HG02678 (cell line): ENCODE measurements around the gene SHMT2.

Source experiments
- ATAC-seq: cut with Tn5 transposase; IDR thresholded peaks from one replicate; pipeline ENCODE4 v1.9.1; 2021; ENCODE audit warnings: mild to moderate bottlenecking, moderate library complexity; ENCODE audit not compliant: unreplicated experiment

SHMT2 gene

DNA sequence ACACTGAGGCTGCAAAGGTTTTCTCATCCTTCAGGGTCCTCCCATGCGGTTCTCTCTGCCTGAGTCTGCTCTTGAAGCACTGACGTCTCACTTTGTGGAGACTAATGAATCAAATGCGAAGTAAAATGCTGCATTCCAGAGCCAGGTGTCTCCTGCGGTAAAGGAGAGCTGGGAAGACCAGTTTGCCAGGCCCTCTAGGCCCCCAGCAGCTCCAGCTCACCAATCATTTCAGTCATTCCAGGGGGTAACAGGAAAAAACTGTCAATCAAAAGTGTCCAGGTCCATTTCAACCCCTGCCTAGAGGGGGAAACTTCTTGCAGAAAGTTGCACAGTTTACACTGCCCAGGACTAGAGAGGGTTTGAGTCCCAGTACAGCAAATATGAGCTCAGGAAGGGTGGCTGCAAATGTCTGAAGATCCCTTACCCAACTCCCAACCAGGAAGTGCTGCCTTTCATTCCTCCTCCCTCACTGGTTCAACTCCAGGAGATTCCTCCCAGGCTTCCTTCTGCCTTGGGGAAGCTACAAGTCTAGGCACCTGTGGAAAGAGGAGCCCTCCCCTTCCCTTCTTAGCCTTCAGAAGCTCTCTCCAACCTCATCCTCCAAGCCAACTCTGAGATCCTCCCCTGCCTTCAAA lies 15.6 kb upstream of the SHMT2 start:
- no peak for ATAC-seq

DNA sequence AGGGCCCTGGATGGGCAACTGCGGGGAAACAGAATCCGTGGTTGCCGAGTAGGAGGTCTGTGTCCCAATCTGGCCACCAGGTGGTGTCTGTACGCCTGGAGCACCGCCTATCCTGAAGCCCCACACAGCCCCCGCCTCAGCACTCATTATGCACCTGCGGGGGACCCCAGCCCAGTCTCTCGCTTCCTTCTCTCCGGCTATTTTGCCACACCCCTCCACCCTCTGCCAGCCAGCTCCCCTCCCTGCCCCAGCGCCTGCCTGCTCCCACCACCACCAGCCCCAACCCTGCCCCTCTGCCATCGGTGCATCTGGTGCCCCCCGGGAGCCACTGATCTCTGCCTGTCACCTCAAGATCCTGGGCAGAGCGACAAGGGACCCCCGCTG lies 15.1 kb upstream of the SHMT2 start:
- no peak for ATAC-seq

DNA sequence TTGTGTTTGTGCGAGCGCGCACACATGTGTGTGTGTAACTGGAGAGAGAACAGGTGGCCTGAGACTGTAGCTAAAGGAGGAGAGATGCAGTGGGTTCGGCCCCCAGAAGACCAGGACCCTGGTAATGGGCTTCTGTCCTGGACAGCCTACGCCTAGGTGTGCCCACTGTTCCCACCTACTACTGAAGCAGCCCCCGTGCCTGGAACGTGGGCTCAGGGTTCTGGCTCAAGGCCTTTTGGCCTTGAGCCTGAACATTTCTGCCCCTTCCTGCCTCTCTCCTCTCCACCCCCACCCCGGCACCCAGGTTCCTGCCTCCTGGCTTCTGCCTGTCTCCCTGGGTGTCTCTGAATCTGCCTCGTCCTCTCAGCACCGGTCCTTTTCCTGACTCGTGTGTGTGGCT lies 14.4 kb upstream of the SHMT2 start:
- no peak for ATAC-seq

DNA sequence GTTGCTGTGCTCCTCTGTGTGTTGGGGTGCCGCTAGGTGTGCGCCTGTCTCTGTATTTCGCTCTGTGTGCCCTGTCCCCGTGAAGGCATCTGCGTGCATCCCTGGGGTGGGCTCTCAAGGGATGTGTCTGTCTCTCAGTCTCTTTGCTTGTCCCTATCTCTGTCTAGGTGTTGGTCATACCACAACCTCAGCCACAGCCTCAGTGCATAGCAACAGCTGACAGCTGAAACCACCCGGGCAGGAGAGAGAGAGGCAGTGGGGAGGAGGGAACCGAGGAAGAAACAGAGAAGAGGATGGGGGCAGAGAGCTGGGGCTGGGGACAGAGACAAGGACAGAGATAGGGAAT lies 13.9 kb upstream of the SHMT2 start:
- ATAC-seq: peak; percentile 47

DNA sequence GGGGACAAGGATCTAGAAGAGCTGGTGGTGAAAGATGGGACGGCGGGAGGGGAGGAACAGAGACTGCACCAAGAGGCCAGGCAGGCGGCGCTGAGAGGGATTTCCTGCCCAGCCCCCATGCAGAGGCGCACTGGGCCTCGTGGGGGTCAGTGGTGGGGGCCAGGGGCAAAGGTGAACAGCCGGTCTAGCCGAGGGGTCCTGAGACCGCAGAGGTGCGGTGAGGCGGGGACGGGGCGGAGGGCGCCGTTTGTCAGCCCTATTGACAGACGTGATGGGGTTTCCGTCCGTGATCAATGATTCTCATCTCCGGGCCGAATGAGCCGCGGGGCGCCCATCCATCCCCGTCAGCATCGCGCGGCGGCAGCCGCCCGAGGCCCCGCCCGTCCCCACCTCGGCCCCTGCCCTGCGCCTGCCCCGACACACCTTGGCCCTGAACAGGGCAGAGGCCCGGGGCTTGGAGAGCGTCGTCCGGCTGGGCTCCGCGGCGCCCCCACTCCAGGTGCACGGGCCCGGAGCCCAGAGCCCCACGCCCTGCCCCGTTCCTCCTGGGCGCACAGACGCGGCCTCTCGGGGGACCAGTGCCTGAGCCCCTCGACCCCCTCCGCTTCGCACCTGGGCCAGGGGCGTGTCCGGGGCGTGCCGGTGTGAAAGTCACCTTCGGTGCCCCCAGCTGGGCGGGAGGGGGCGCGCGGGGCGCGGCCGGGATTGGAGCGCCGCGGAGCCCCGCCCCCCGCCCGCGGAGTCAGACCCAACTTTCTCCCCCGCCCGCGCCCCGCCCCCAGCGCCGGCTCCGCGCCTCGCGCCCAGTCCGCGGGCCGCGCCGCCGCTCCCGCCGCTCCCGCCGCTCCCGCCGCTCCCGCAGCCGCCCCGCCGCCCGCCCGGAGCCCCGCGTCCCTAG lies 13.2 kb upstream of the SHMT2 start, which contains the start of gene NXPH4:
Gene NXPH4, plus strand, starts transcription at position 781 of the 898 bp plus-strand sequence. CDS start 176 bp downstream, outside the sequence.
- ATAC-seq: peak; percentile 28

DNA sequence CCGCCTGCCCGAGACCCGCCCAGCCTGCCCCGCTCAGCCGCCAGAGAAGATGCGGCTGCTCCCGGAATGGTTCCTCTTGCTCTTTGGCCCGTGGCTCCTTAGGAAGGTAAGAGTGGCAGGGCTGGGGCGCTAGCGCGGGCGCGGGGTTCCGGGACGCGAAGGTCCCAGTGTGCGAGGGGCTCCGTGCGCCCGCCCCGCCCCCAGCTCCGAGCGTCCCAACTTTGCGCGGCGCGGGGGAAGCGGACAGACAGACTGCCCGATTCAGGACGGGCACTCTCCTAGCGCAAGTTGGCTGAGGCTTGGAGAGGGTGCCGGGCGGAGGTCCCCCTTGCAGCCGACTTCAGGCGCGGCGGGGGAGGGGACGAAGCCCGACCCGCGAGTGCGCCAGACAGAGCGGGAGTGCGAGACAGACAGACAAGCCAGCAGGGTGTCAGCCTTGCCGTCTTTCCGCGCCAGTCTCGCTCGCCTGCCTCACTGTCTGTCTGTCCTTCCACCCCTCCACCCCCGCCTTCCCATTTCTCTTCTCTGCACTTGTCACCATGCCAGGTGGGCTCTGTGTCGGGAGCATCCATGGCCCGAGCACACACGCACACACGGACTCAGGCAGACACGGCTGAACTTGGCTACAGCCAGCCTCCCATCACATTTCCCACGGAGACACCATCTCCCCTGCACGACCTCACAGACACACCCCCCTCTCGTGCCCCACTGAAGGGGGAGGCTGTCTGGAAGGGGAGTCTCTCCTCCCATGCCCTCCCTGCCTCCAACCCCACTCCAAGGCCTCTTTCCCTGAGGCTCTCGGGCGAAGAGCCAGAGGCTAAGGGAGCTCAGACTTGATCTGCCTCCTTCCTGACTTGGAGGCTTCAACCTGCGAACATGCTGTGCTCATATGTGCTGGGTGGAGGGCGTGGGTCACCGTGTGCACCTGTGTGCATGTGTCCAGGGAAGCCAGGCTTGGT lies 12.3 kb upstream of the SHMT2 start:
- ATAC-seq: no peak

DNA sequence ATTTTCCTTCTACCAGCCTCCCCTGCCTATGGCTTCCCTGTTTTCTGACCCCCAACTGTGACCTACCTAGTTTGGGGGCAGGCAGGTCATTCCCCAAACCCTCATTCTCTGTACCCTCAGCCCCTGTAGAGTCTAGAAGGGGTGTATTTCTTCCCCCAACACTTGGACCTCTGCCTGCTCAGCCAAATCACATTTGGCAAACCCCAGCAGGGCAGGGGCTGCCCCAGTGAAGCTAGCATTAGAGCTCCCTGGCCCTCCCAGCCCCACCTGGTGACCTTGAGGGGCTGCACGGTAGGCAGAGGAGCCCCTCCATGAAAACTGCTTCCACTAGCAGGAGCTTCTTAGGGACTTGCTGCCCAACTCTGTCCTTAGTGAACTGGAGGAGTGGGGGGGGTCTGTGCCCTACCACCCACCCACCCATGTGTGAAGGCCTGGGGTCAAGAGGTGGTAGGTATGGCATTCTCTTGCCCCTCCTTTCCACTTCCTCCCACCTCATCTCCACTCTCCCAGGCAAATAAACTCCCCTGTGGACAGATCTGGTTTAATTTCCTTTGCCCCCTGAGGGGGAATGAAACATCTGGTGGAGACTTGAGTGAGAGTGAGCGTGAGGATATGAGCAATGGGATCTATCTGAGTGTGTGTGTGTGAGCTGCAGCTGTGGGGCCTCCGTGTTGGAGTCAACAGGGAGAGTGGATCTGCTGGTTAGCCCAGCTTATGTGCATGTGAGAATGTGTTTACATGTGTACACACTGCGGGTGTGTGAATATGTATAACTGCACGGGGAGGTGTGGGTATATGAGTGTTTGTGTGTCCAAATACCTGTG lies 11.3 kb upstream of the SHMT2 start:
- no peak for ATAC-seq

DNA sequence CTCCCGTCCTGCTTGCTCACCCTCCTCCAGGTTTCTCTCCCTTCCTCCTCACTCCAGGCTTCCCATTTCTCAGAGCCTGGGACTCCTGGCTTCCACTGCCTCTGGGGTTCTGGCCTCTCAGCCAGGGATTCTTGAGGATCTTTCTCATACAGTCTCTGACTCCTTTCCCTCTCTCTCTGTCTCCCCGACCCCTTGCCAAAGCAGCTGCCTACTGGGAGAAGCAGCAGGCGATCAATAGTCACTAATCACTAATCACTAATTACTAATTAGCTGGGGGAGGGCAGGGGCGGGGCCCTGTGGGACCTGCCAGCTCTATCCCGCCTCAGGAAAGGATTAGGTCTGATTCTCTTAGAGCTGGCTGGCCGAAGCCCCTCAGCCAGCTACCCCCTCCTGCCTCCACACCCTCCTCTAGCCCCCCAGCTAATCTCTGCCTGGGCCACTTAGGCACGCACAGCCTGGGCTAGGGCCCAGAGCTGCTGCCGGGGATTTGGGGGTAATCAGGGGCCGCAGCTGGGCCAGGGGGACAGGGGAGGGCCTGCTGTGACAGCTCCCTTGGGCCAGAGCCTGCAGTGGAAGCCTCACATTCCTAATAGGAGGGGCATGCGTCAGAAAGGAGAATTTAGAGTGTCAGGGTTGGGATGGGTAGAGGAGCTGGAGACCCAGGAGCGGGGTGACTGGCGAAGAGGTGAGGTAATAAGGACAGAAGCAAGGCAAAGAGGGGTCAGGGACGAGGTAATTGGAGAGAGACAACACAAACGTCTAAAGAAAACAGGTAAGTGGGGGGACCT lies 10.1 kb upstream of the SHMT2 start:
- ATAC-seq: no peak

DNA sequence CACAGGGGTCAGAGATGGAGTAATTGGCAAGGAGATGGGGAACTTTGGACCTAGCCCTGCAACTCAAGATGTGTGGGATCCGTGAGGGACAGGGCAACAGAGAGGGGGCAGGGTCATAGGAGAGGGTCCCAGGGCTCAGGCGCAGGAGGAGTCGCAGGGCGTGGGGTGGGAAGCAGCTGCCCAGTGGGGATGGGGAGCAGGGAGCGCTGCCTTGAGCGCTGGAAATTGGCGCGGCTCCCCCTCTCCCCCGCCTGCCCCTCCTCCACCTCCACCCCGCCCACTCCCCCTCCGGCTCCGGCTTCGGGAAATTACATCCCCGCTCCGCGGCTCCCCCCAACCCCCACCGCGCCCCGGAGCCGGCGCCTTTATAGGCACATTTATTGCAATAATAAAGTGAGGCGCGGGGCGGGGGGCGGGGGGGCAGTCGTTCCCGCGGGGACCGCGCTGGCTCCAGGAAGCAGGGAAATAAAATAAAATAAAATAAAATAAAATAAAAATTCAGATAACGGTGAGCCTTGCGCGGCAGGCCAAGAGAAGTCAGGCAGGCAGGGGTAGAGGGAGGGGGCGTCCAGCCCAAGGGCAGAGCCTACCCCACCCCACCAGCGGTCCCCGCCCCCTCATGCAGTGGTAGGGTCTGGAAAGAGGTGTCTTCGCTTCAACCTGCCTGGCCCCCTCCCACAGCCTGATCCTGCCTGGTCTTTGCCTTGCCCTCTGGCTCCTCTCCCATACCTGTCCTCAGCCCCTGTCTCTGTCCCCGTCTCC lies 9.3 kb upstream of the SHMT2 start:
- no peak for ATAC-seq

DNA sequence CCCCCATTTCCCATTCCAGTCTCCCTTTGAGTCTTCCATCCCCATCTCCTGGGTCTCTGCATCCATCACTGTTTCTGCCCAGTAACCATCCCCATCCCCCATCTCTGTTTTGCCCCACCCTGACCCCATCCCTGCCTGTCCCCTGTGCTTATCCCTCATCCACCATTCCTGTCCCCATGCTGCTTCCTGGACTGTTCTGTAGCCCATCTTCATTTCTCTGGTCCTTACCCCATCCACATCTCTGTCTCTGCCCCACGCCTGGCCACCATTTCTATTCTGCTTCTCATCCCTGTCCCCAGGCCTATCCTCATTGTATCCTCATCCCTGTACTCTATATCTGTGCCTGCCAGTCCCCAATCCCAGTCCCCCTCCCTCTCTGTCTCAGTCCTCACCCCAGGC lies 8.7 kb upstream of the SHMT2 start:
- no peak for ATAC-seq

DNA sequence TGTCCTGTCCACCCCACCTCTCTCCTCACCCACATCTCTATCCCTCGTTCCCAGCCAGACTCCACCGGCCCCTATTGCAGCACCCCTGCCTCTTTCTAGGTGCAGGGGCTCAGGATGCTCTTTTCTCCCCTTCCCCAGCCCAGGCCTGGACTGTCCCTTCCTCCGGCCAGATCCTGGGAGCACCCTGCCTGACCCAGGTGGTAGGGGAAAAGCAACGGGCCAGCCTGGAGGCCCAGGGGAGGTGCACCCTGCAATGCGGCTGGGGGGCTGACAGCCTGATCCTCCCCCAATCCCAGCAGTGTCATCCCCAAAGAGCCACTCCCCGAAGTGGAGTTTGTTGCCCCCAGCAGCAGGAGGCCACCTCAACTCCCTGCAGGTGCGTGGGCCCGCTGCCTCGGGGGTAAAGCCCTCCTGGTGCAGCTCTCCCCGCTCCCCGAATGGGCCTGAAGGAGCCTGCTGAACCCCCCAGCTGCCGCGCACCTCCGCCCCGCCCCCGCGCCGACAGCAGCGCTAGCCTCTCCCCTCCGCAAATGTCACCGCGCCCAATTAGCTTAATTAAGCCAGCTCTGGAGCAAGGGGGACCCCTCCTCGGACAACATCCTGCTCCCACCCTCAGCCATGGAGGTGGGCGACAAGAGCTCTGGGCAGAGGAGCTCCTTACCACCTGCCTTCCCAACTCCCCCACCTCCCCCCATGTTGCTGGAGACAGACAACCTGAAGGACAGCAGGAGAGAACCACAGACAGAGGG lies 8.2 kb upstream of the SHMT2 start:
- ATAC-seq: no peak

DNA sequence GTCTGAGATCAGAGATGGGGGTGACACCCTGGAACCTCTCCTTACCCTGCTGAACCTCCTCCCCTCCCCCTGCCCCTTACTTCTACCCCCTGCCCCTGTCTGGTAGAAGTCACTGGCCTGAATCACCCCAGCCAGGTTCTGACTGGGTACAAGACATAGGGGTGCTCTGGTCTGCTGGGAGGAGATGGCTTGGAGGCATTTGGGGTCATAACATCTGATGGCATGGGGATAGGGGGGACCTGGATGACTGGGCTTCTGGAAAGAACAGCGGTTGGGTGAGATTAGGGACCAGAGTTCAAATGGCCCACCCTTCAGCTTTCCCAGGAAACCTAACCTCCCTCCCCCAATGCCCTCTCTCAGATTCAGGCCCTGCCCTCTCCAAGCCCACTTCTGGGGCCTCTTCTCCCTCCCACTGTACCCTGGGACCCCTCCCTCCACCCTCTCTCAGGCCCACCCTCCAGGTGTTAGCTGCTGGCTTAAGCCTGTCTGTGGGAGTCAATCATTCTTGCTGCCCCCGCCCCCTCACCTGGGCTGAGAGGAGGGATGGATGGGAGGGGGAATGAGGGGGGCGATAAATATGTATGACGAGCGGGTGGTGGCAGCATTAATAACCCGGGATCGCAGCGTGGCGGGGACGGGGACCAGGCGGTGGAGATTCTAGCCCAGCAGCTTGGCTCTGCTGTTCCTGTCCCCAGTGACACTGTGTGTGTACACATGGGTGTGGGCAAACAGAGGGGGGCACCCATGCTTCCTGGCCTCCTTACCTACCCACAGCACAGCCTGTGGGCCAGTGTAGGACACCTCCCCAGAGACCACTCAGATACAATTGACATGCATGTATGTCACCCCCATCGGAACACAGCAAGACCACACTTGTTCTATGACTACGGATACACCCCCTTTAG lies 7.0 kb upstream of the SHMT2 start:
- no peak for ATAC-seq

DNA sequence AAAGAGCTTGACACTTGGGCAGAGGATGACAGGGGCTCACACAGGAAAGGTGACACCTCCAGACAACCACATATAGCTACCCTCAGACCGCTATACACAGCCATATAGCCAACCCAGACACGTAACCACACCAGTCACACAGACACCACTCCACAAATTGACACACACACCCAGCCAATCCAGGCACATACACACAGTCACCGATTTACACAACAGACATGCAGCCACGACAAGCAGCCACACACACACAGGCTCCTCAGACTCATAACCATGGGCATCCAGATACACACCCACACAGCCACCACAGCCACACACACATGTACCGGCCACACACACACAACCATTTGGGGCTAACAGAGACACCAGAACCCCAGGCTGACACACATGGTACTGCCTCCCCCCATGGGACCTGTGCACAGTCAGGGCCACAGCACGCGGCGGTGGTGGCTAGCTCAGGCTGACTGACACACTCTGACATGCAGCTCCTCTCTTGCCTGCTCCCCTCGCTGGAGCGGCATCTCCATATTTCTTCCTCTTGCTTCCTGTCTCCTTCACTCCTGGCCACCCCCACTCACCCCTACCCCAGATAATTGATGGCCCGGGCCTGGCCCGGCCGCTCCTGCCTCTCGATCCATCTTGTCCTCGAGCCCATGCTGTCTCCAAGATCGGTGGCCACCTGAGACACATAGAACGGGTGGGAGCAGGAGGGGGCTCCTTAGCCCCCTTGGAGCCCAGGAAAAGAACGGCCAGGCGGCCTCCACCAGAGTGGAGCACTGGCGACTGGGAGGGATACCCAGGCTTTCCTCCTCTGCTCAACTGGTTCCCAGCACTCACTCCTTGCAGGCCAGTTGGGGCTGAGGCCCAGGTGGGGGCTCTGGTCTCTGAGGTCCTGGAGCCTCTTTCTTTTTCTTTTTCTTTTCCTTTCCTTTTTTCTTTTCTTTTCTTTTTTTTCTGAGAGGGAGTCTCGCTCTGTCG lies 6.0 kb upstream of the SHMT2 start:
- no peak for ATAC-seq

DNA sequence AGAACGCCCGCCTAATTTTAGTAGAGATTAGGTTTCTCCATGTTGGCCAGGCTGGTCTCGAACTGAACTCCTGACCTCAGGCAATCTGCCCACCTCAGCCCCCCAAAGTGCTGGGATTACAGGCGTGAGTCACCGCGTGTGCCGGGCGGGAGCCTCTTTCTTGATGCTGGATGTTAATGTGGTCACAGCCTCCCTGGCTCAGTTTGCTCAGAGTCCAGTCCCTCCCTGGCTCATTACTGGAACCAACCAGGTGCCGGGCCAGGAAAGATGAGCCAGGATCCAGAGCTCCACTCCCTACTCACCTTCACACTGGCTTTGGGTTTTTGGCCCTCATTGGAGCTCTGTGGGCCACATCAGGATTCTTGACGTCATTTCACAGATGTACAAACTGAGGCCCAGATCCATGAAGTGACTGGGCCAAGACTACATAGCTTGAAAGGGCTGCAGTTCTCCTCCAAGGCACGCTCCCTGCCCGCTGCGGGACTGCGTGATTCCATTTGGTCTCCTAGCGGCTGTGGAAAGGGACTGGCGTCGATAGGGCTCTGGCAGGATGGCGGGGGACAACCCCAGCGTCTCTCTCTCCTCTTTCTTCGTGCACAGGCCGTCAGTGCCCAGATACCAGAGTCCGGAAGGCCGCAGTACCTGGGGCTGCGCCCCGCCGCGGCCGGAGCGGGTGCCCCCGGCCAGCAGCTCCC lies 5.1 kb upstream of the SHMT2 start:
- no peak for ATAC-seq

DNA sequence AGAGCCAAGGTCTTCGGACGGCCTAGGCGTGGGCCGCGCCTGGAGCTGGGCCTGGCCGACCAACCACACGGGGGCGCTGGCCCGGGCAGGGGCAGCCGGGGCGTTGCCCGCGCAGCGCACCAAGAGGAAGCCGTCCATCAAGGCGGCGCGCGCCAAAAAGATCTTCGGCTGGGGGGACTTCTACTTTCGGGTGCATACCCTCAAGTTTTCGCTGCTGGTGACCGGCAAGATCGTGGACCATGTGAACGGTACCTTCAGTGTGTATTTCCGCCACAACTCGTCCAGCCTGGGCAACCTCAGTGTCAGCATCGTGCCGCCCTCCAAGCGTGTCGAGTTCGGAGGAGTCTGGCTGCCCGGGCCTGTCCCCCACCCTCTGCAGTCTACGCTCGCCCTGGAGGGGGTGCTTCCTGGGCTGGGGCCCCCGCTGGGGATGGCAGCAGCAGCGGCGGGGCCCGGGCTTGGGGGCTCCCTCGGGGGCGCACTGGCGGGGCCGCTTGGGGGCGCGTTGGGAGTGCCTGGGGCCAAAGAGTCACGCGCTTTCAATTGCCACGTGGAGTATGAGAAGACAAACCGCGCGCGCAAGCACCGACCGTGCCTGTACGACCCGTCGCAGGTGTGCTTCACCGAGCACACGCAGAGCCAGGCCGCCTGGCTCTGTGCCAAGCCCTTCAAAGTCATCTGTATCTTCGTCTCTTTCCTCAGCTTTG lies 4.4 kb upstream of the SHMT2 start:
- no peak for ATAC-seq
